HAP-1 (cell line): ENCODE measurements around the gene MS4A10.

Experiments used
- DNase-seq, 2 experiments: peaks; one replicate each; pipeline ENCODE4 v3.0.0-alpha.2; 2016 to 2020; ENCODE audit warnings: low spot score in 2 of 2
- H3K27me3 ChIP-seq: fragments of 250-450 bp; sonication (Bioruptor Pico); 2 replicates; pipeline ENCODE4 v1.5.1; 2020; ENCODE audit warnings: low read depth, mild to moderate bottlenecking, moderate library complexity
- H3K36me3 ChIP-seq: fragments of 250-450 bp; sonication (Bioruptor Pico); replicated peaks from 2 replicates; pipeline ENCODE4 v1.5.1; 2020; ENCODE audit warnings: mild to moderate bottlenecking
- H3K4me1 ChIP-seq: fragments of 250-450 bp; sonication (Bioruptor Pico); 2 replicates; pipeline ENCODE4 v1.5.1; 2020; ENCODE audit warnings: mild to moderate bottlenecking
- H3K4me3 ChIP-seq: fragments of 250-450 bp; sonication (Bioruptor Pico); 2 replicates; pipeline ENCODE4 v1.5.1; 2020; ENCODE audit warnings: mild to moderate bottlenecking, moderate library complexity
- H3K9me3 ChIP-seq: fragments of 250-450 bp; sonication (Bioruptor Pico); 2 replicates; pipeline ENCODE4 v1.5.1; 2020; ENCODE audit warnings: mild to moderate bottlenecking, moderate library complexity
- in situ Hi-C: fragments of 300-500 bp; cut with MboI; formaldehyde crosslinking; loops from 3 replicates; pipeline ENCODE4 v1.14.3; 2020; ENCODE audit warnings: low sequenced_read_pairs, inconsistent platforms, mixed read lengths

The MS4A10 gene

DNA sequence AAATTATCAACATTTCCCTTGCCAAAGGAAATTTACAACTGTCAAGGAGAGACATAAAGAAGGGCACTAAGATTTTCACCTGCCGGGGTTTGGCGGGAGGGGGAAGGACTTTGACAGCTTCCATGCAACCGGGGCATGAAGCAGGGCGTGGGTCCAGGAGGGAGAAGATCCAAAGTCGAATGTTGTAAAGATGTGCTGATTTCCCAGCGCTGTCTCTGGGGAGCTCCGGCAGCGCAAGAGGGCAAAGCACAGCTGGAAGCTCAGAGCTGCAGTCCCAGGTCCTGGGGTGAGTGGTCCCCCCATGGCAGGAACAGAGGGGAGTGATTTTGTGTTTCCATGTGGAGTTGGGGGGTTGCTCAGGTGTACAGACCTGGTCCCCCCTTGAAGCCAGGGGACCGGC lies at the start of gene MS4A10:
MS4A10 (plus strand) TSS at position 198 of the 400 bp plus-strand sequence. CDS start 5,003 bp downstream, outside the sequence.
- DNase-seq, result no peak
- no peaks in the 10 kb centered on the region for H3K9me3 ChIP-seq
- no peak within 1 kb of the TSS for H3K4me3 ChIP-seq
- H3K36me3 ChIP-seq, result no peaks in the 10 kb centered on the region
- no peaks in the 10 kb centered on the region for H3K27me3 ChIP-seq
- H3K4me1 ChIP-seq, result no peaks in the 10 kb centered on the region
- in situ Hi-C loops, result no loop called here

- Histone ChIP-seq H3K9me3 (no peaks in the 10 kb centered on the region), H3K4me3 (no peak overlapping the region), H3K27me3 (no peaks in the 10 kb centered on the region), H3K36me3 (no peaks in the 10 kb centered on the region), H3K4me1 (no peaks in the 10 kb centered on the region)
- no peak for DNase-seq
- in situ Hi-C loops, result no loop called here
These were observed 46.0 kb upstream of the MS4A10 start for GRCh38 chr11:60739114-60739513.

DNA sequence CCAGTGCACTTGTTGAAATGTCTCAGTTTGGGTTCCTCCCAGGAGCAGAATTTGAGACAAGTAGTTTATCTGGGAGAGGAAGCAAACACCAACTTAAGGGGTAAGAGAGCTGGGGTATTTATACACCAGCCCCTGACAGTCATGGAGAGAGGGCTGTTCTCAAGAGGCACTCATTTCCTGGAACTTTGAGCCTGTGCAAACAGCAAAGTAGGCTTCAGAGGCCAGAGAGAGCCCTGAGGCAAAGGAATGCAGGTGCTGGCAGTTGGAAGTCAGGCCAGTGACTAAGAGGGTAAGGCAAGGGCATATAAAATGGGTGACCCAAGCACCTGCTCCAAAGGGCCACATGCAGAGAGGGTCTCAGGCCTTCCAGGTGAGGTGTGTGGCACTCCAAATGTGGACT lies 44.6 kb upstream of the MS4A10 start:
- Histone ChIP-seq H3K4me1 (no peaks in the 10 kb centered on the region), H3K9me3 (no peaks in the 10 kb centered on the region), H3K36me3 (no peaks in the 10 kb centered on the region), H3K27me3 (no peaks in the 10 kb centered on the region), H3K4me3 (no peak overlapping the region)
- in situ Hi-C loops, result no loop called here
- no peak for DNase-seq

DNA sequence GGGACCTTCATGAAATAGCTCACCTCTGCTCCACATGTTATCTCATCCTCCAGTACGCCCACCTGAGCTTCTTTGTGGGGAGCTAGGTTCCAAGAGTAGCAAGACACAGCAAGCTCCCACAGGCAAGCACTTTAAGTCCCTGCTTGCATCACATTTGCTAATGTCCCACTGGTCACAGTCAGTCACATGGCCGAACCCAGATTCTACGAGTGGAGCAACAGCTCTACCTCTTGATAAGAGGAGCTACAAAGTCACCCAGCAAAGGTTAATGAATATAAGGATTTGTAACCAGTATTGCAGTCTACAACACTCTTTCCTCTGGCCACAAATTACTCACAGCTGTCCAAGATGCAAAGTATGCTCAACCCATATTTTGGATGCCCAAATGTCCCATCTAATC lies 43.7 kb upstream of the MS4A10 start:
- Histone ChIP-seq H3K27me3 (no peaks in the 10 kb centered on the region), H3K4me1 (no peaks in the 10 kb centered on the region), H3K36me3 (no peaks in the 10 kb centered on the region), H3K4me3 (no peak overlapping the region), H3K9me3 (no peaks in the 10 kb centered on the region)
- in situ Hi-C loops, result no loop called here
- no peak for DNase-seq

DNA sequence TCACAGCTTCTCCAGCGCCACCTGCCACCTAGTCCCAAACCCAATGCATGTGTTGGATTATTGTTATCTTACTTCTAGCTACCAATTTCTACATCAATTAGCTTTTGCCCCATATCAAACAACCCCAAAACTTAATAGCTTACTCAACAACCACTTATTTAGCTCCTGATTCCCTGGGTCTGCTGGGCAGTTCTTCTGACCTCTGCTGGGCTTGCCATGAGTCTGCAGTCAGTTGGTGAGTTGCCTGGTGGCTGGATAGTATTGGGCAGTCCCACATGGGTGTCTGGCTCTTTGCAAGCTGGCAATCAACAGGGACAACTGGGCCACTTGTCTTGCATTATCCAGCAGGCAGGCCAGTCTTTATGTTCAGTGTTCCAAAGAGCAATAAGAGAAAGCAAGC lies 42.1 kb upstream of the MS4A10 start:
- DNase-seq, result no peak
- H3K9me3 ChIP-seq, result no peaks in the 10 kb centered on the region
- in situ Hi-C loops, result no loop called here
- H3K4me1 ChIP-seq, result no peaks in the 10 kb centered on the region
- no peaks in the 10 kb centered on the region for H3K27me3 ChIP-seq
- H3K4me3 ChIP-seq, result no peak overlapping the region
- H3K36me3 ChIP-seq, result no peaks in the 10 kb centered on the region

- H3K9me3 ChIP-seq, result no peaks in the 10 kb centered on the region
- H3K27me3 ChIP-seq, result no peaks in the 10 kb centered on the region
- in situ Hi-C loops, result no loop called here
- no peaks in the 10 kb centered on the region for H3K4me1 ChIP-seq
- no peak for DNase-seq
- no peak overlapping the region for H3K4me3 ChIP-seq
- no peaks in the 10 kb centered on the region for H3K36me3 ChIP-seq
These were observed 41.0 kb upstream of the MS4A10 start for GRCh38 chr11:60744114-60744513.

DNA sequence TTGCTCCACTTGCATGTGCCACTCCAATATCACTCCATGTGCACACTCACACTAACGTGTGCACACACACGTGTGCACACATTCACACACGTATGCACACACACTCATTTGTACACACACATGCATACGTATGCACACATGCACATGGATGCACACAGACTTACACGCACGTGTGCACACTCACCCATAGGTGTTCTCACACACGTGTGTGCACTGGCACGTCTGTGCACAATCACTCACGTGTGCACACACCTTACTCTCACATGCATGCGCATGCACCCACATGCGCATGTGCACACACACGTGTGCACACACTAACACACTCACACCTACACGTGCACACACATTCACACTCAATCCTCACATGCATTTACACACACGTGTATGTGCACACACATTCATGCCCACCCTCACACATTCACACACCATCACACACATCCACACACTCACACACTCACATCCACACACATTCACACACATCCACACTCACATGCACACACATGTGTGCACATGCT lies 37.7 kb upstream of the MS4A10 start:
- Histone ChIP-seq H3K4me1 (no peaks in the 10 kb centered on the region), H3K27me3 (0 out of 2 replicates have a peak, but pooled peaks cover 3% of the 10 kb centered on the region), H3K9me3 (no peaks in the 10 kb centered on the region), H3K36me3 (no peaks in the 10 kb centered on the region), H3K4me3 (no peak overlapping the region)
- in situ Hi-C loops, result no loop called here
- DNase-seq, result no peak

- no peak for DNase-seq
- Histone ChIP-seq H3K36me3 (no peaks in the 10 kb centered on the region), H3K27me3 (0 out of 2 replicates have a peak, but pooled peaks cover 3% of the 10 kb centered on the region), H3K9me3 (no peaks in the 10 kb centered on the region), H3K4me3 (no peak overlapping the region), H3K4me1 (no peaks in the 10 kb centered on the region)
- in situ Hi-C loops, result no loop called here
These were observed 36.9 kb upstream of the MS4A10 start for GRCh38 chr11:60748225-60748624.

DNA sequence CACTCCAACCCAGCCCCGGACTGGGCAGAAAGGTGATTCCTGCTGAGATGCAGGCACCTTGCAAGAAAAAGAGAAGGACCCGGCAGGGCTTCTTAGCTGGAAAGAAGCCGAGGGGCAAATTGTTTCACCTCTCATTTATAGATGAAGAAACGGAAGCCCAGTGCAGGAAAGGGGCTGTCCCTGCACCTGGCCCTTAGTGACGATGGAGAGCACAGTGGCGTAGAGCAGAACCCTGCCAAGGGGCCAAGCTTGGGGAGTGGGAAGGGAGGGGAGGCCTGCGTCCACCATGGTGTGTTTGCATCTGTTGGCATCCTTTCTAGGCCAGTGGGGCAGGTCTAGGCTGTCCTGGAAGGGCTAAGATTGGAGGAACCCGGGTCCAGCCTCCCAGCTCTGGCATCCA lies 36.3 kb upstream of the MS4A10 start:
- Histone ChIP-seq H3K9me3 (no peaks in the 10 kb centered on the region), H3K4me3 (no peak overlapping the region), H3K4me1 (no peaks in the 10 kb centered on the region), H3K36me3 (no peaks in the 10 kb centered on the region), H3K27me3 (0 out of 2 replicates have a peak, but pooled peaks cover 3% of the 10 kb centered on the region)
- in situ Hi-C loops, result no loop called here
- DNase-seq, result no peak

GRCh38 chr11:60750911-60751310 lies 34.2 kb upstream of the MS4A10 start:
- in situ Hi-C loops, result no loop called here
- 0 out of 2 replicates have a peak, but pooled peaks cover 3% of the 10 kb centered on the region for H3K27me3 ChIP-seq
- H3K4me3 ChIP-seq, result no peak overlapping the region
- DNase-seq, result no peak
- no peaks in the 10 kb centered on the region for H3K9me3 ChIP-seq
- H3K4me1 ChIP-seq, result no peaks in the 10 kb centered on the region
- H3K36me3 ChIP-seq, result no peaks in the 10 kb centered on the region

GRCh38 chr11:60753309-60753708 lies 31.8 kb upstream of the MS4A10 start:
- Histone ChIP-seq H3K4me3 (no peak overlapping the region), H3K36me3 (no peaks in the 10 kb centered on the region), H3K27me3 (0 out of 2 replicates have a peak, but pooled peaks cover 3% of the 10 kb centered on the region), H3K9me3 (no peaks in the 10 kb centered on the region), H3K4me1 (no peaks in the 10 kb centered on the region)
- no peak for DNase-seq
- in situ Hi-C loops, result no loop called here

GRCh38 chr11:60754887-60755286 lies 30.2 kb upstream of the MS4A10 start:
- DNase-seq, result no peak
- H3K9me3 ChIP-seq, result no peaks in the 10 kb centered on the region
- H3K36me3 ChIP-seq, result no peaks in the 10 kb centered on the region
- H3K4me3 ChIP-seq, result no peak overlapping the region
- H3K4me1 ChIP-seq, result no peaks in the 10 kb centered on the region
- peaks cover 11% of the 10 kb centered on the region for H3K27me3 ChIP-seq
- in situ Hi-C loops, result no loop called here

DNA sequence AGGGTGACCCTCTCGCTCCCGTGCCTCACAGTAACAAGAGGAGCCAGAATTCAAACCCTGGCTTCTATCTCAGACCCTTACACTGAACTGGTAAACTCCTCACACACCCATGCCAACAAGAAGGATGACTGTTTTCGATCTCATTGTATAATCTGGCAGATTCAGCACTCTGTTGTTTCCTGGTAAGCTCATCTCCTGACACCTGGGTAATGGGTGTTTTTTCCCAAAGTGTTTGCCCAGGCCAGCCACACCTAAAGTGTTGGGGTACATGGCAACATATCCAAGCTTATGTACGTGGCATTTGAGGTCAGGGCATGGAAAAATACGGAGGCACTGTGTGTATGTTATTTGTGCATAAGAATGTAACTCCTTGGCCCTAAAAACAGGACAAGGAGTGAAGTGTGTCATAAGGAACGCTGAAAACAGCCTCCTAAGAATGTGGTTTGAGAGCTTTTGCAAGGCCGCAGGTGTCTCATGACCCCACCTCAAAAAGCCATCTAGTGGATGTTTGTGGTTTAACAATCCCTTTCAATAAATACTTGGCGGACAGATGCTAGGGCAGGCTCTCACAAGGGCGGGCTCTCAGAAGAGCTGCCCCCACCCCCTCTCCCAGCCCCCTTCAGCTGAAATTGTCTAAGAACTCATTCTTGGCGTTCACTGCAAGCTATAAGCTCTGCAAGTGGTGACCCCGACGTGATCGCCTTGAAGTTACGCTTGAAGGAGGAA lies 28.7 kb upstream of the MS4A10 start, which contains the start of gene MS4A15:
MS4A15 (plus strand) TSS at position 561 of the 726 bp plus-strand sequence. CDS start 6,867 bp downstream, outside the sequence.
- H3K36me3 ChIP-seq, result no peaks in the 10 kb centered on the region
- no peaks in the 10 kb centered on the region for H3K9me3 ChIP-seq
- no peaks in the 10 kb centered on the region for H3K4me1 ChIP-seq
- in situ Hi-C loops, result no loop called here
- peak; percentile 36 to 44 for DNase-seq
- H3K27me3 ChIP-seq, result peaks cover 13% of the 10 kb centered on the region
- no peak within 1 kb of the TSS for H3K4me3 ChIP-seq

GRCh38 chr11:60757231-60757800 lies 27.8 kb upstream of the MS4A10 start:
- in situ Hi-C loops, result no loop called here
- no peak for DNase-seq
- Histone ChIP-seq H3K4me3 (no peak overlapping the region), H3K36me3 (no peaks in the 10 kb centered on the region), H3K9me3 (no peaks in the 10 kb centered on the region), H3K4me1 (no peaks in the 10 kb centered on the region), H3K27me3 (peaks cover 15% of the 10 kb centered on the region)
